NCI-H524 treated with DMSO at 0.1 percent for 48 hours (cell line): ENCODE data around the gene PPP1R1A.

Experiments used
- DNase-seq: peaks from one replicate; lab custom pipeline; 2025; lab: John Stamatoyannopoulos, UW

PPP1R1A gene

DNA sequence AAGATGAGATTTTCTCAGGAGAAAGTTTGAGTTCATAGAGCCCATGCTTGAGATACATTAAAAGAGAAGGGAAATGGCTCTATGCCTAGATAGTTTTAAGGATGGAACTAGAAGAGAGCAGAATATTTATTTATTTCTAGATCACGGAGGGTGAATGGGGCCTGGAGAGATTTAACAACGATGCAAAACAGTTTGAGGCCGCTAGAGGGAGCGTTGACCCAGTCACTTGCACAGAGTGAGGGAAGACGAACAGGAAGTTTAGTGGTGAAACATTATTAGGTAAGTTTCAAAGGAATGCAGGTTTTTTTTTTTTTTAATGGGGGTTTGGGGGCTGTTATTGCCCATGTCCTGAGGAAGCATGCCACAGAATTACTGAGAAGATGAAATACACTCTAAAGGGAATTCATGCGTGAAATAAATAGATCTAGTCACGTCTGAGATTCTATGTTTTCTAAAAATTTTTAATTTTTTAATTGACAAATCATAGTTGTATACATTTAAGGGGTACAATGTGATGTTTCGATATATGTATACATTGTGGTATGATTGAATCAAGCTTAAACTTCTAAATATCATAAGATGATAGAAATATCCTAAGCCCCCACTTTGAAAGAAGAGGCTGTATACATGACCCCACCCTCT, 14.8 kb upstream of the PPP1R1A start:
- no peak for DNase-seq

DNA sequence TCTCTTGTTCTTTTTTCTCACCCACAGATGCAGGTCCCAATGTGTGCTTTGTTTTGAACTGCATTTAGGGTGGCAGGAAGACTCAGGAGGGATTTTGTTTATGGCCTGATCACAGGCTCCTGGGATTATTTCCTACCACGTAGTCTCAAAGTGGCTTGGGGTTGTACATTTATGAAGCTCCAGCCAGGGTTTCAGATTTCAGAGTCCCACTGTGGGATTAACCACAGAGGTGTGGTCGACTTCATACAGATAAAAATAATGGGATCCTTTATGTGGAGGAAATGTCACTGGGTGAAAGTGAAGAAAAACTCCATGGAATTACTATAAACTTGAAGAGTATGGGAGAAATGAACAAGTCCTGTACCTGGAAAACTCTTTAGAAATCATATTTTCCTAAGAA, 14.2 kb upstream of the PPP1R1A start:
- no peak for DNase-seq

DNA sequence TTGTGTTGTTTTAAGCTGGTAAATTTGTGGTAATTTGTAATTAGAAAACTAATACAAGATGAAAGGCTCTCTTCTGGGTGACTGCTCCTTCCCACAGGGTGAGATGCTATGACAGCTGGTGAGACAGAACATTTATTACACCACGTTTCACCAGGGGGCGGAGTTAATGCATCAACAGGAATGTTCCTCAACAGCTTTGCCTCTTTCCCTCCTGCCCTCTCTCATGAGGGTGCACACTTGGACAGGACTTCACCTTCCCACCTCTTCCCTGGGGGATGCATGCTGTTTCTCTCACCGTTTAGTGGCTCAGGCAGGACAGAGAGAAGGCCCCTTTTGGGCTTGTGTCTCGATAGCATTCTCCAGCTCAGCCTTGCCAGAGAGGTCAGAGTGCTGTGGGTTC, 13.4 kb upstream of the PPP1R1A start:
- DNase-seq, result no peak

DNA sequence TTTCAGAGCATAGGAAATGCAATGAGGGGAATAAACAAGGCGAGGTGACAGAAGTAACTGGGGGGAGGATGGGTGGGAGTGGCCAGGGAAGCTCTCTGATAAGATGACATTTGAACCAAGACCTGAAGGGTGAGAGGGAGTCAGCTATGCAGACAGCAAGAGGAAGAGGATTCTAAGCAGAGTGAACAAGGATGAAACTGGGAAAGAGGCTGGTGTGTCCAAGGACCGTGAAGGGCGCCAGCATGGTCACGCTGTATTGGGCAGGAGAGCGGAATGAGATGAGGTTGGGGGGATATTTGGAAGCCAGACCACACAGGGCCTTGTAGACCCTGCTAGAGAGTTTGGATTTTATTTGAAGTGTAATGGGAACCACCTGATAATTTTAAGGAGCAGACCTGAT, 10.5 kb upstream of the PPP1R1A start:
- DNase-seq, result no peak

DNA sequence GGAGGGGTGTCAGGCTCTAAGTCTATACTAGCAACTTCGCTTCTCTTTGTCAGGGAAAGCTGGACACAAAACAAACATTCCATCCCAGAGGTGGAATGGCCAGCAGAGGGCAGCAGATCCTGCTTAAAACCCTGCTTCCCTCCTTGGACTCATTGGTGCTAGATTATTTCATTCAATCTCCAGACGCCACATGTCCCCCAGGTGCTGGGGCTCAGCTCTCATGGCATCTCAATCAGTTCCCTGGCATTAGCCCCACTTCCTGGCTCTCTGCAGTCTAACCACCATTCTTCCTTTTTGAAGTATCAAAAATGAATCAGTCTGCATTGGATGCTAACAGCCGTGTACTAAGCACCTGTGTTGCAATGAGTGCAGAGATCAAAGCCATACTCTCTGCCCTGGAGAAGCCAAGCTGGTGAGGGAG, 8.1 kb upstream of the PPP1R1A start:
- DNase-seq, result no peak

DNA sequence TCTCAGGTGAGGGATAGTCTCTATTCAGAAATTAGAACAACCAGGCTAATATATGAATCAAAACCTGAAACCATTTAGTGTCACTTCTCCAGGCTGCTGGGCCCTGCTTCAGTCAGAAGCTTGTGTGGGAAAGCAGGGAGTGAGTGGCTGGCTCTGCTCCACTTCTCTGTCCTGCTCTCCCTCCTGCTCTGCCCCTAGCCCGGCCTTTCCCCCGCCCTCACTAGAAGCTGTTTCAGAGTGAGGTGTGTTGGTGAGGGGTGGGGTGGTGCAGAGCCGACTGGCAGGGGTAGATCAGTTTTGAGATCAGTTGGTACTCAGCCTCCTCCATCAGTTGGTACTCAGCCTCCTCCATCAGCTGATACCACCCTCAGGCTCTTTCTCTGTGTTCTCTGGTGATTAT, 7.0 kb upstream of the PPP1R1A start:
- no peak for DNase-seq

DNA sequence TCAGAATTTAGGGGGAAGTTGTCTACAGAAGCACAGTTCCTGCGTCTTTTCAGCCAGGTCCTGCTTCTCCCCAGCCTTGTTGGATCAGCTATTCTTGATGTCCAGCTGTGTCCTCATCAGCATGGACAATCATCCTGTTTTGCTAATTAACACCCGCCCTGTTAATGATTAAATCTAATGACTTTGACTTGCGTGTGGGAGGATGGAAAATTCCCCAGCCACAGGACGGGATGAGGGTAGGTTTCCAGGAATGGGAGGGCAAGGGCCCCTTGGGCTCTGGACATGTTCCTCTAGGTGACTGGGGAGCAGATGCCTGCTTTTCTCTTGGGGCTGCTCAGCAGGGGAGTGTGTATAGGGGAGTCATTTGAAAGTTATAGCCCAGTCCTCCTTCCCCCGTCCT, 5.3 kb upstream of the PPP1R1A start:
- DNase-seq, result no peak

DNA sequence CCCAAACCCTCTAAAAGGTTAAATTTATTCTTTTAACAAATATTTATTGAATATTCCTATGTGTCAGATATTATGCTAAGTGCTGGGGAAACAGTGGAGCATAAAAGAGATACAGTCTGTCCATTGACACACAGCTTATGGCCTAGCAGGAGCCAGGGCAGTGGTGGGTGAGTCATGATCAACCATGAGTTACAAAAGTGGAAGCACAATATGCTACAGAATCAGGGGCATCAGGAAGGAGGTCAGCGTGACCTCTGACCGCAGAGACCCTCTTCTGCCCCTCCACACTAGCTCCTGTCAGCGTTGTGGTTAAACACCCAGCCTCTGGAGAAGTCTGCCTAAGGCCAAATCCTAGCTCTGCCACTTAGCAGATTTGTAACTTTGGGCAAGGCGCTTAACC, 4.7 kb upstream of the PPP1R1A start:
- DNase-seq, result no peak

DNA sequence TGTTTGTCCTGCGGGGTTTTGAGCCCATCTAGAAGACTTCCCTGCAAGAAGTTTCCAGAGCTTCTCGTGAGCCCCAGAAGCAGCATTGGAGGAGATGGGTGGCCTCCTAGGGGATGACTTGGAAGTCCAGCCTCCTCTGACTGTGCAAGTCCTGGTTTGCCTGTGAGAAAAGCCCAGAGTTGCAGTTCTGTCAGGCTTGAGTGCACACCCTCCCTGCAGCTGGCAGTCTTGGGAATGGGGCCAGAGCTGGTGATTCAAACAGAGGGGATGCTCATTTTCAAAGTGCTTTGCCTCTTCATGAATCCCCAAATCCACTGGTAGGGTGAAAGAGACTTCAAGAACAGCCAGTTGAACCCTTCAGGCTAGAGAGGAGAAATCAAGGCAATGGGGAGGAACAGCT, 3.9 kb upstream of the PPP1R1A start:
- DNase-seq, result no peak

DNA sequence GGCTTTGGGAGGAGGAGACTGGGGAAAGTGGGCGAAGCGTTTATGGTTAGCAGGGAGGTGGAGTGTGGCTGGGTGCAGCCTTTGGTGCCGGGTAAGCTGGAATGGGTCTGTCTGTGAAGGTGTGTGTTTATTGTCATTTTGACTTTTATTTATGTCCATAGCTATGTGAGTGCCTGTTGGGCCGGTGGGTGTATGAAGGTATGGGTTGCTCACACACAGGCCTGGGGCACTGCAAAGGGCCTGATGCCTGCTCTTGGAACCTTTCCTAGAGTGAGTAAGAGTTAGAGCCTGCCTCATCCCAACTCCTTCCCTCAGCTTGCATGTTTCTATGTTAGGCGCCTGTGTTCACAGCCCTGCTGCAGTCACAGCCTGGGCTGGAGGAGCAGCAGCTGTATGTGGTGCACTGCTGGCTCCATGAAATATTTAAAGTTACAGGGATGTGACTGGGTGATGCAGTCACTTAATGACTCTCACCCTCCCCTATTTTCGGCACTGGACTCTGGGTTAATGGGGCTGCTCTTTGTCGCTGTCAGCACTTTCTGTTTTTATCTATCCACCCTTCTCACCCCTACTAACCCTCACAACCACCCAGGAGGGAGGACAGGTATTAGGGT, 2.6 kb upstream of the PPP1R1A start:
- DNase-seq, result no peak

DNA sequence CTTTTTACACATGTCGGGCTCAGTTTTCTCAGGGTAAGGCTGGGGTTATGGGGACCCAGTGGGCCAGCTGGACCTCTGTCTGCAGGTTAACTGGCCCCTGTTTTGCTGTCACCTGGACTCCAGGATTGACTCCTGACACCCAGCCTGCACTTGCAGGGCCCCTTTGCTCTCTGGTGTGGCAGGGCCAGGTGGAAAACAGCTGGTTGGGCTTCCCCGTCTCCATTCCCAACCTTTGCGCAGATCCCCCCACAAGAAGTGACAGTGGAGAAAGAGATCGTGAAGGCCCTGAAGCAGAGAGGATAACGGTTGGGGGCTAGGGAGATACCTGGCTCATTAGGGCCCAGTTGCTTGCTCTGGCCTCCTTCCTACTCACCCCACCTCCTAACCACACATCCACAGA, 1.5 kb upstream of the PPP1R1A start:
- no peak for DNase-seq

DNA sequence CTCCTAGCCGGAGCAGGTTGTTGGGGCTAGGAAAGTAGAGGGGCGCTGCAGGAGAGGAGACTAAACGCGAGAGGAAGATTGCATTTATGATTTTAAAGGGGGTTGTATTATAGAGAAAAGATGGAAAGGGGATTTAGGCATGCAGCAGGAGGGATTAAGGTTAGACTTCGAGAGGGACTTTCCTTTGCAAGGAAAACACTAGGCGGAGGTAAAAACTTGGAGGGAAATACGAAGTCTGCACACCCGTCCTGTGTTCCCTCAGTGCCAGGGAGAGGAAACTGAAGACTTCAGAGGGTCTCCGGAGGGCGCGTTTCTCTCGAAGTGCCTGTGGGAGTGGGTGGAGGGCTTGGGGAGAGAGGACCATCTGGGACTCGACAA, 420 bp upstream of the PPP1R1A start:
- DNase-seq, result no peak

DNA sequence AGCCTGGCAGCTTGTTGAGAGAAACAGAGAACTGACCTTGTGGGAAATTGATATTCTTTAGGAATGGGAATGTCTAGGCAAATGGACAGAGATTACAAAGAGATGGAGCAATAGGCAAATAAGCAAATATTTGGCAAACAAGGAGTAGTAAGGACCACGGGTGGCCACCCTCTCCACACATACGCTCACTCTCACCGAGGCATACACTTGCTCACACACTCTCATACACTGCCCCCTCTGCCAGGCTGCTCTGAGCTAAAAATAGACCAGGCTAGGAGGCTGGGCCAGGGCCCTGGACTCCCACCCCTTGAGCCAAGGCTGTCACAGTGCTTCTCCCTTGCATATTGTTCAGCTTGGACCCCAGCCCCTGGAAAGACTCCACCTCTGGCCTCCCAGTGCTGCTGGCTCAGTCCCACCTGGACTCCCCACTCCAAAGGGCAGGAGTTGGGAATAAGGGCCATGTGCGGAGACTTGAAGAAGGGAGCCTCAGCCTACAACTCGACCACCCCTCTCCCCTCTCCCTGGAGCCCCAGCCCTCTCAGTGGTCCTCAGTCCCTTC, 1.1 kb downstream of the PPP1R1A start:
- DNase-seq, result no peak

DNA sequence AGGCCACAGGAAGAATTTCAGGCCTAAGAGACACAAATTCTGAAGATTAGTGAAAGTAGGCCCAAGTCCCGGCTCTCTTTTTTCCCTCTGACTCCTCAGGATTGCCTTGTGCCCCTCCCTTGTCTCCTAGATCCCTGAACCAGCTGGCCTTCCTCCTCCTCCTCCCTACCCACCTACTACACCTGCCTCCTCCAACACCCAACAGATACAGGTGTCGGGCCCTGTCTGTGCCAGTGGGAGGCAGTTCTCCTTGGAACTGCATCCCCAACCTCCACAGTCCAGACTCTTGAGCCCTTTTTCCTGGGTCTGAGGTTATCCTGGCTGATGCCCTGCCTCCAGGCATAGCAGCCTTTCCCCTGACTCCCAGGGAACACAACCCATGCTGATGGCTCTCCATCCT, 1.8 kb downstream of the PPP1R1A start:
- DNase-seq, result no peak

DNA sequence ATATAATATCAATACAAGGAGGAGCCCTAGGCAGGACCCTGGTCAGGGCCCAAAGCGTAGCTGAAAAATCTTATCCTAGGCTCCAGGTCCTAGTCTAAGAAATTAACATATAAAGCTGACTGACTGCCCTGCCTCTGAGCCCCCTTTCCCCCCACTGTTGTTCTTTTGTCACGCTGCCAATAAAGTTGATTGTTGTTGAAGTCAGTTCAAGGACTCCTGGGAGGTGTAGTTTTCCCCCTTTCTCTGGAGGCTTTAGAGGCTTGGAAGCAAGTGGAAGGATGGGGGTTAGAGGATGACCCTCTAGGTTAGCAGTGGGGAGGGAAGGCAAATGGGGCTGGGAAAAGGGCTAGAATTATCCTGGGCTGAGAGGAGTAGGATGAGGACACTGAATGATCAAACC, 3.2 kb downstream of the PPP1R1A start:
- DNase-seq, result no peak

DNA sequence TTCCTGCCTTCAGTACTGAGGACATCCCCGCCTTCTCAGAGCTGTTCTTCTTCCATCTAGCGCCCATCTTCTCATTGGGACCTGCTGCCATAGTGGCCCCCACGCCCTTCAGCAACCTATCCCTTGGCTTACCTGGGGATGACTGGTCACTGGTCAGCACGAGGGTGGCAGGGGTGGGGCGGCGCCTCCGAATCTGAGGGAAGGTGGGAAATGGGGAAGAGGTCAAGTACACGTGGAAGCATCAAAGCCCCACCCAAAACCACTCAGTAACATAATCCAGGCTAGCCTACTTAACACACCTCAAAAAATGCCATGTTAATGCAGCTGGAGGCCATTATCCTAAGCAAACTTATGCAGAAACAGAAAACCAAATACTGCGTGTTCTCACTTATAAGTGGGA, 4.3 kb downstream of the PPP1R1A start:
- DNase-seq, result no peak

DNA sequence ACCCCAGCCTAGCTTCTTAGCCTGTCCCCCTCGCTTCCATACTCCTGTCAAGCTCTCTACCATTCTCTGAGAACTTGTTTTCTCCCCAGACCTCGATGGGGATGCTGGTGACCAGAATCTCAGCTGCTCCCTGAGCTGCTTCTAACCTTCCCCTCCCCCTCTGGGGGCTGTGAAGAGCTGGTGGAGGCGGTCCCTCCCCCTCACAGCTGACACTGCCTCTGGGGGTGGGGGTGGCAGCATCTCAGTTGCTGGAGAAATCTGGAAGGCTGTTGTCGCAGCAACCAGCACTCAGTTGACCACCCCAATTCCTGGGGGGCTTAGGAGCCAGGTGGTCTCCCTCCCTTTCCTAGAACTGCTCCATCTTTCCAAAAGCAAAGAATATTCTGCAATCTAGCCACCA, 4.7 kb downstream of the PPP1R1A start:
- DNase-seq, result no peak

DNA sequence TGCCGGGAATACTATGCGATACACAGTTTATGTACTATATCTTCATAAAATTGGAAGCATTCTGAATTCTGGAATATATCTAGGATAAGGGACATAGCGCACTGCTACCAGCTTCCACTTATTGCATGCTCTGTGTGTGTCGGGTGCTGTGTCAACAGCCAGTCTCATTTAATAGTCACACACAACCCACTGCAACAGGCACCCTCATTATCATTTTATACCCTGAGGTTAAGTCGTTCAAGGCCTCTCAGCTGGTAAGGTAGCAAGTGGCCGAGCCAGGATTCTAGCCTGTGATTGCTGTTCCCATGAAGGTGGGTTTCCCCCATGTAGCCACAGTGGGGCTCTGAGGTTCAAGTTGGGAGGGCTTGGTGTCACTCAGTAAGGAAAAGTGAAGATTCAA, 7.0 kb downstream of the PPP1R1A start:
- no peak for DNase-seq

DNA sequence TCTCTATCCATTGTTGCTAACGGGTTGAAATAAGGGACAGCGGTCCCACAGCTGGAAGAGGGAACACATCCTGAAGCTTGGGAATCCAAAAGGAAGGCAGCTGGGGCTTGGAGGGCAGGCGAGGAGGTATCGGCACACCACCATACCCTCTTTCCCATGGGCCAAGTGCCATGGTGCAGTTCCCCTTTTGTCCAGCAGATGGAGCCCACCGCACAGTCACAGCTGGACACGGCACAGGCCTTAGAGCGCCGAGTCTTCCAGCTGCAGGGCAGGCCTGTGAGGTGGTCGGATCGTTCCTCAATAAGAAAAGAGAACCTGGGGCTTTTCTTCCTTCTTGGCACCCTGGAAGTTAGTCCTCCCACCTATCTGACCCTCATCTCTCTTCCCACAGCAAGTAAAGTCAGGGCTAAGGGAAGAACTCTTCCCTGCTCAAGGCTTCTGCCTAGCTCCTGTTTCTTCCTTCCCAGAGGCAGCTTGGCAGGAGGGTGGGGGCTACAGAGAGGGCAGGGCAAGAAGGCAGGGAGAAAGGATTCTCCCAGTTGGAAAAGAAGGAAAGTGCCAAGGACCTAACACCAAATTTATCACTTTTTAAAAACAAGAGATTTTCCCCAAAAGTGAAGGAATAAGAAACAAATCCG, 8.6 kb downstream of the PPP1R1A start:
- DNase-seq, result no peak

DNA sequence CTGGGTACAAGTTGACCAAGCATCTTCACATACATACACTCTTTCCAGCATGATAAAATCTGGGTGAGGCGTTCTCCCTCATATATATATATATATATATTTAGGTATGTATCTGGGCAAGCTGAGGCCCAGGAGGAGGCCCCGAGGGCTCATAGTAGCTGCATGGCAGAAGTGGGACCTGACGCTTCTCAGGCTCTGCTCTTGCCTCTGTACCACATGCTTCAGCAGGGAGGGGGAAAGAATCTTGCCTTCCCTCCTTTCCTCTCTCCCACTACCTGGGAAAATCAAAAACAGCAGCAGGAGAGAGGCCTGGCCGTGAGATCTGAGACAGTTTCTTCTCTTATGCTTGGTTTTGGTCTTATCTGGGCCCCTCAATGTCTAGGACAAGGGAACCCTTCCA, 9.2 kb downstream of the PPP1R1A start:
- no peak for DNase-seq

DNA sequence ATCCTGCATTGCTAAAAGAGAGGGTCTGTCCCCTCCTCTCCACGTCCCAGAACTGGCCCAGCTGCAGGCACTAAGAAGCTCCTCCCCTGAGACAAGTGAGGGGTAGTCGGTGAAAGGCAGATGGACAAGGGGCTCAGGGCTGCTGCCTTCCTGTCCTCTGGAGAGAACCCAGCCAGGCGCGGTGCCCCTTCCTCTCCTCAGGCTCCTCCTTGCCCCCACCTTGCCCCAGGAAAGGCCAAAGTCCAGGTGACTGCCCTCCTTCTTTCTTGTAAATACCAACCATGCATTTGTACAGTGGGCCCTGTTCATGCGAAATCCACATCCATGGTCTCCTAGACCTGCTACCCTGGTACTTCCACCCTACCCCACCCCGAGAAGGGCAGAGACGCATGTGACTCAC, 9.7 kb downstream of the PPP1R1A start:
- no peak for DNase-seq

DNA sequence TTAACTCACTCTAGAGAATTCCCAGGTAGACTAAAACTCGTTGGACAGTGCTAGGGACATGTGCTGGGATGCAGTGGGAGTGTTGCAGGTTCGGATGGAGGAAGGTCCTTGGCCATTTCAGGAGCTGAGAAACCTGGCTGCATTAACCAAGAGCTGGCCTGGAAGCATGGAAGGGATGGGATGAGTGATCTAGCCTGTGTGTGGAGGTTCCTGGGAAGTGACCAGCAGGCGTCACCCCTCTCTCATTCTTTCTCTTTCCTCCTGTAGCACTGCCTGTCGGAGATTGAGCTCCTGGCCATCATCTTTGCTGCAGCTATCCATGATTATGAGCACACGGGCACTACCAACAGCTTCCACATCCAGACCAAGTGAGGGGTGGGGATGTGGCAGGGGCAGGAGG, 15.6 kb downstream of the PPP1R1A start:
- DNase-seq, result no peak
